AG04450 (cell line): ENCODE results near the gene KCNK4. TPM values are rescaled to one million over a fixed set of nuclear protein-coding genes. Genes with fewer than 3 reads are reported as not detected.
A peak's percentile ranks its signal among the peaks of the same experiment; 100 is the strongest.

Experiments used
- CTCF ChIA-PET: fragments of 300-600, 350-600 bp; formaldehyde crosslinking; extraction: SDS; loops from one replicate; lab custom pipeline; 2022; ENCODE audit warnings: antibody characterized with exemption, inconsistent platforms; lab: Charles Lee
- POLR2A ChIA-PET: fragments of 350-600 bp; formaldehyde crosslinking; extraction: SDS; loops from one replicate; lab custom pipeline; 2021; ENCODE audit warnings: antibody characterized with exemption, inconsistent platforms; lab: Yijun Ruan, JAX
- DNase-seq: peaks from one replicate; pipeline ENCODE4 v3.0.0-alpha.2; 2011; ENCODE audit warnings: low read depth, low spot score
- H3K27ac ChIP-seq: one replicate; pipeline ENCODE4 v1.5.1; 2012; ENCODE audit warnings: low read depth, low read length, control low read depth
- H3K27me3 ChIP-seq: one replicate; pipeline ENCODE4 v1.6.0; 2012; ENCODE audit warnings: low read length; ENCODE audit not compliant: control insufficient read depth, insufficient read depth
- H3K4me3 ChIP-seq: 2 replicates; pipeline ENCODE4 v1.5.1; 2011; ENCODE audit warnings: mild to moderate bottlenecking, low read depth, low read length, control low read depth
- H3K9me3 ChIP-seq: 2 replicates; pipeline ENCODE4 v1.5.1; 2012; ENCODE audit warnings: low read length; ENCODE audit not compliant: control insufficient read depth, insufficient read depth
- CTCF ChIP-seq: IDR thresholded peaks from 2 replicates; pipeline ENCODE4 v1.5.1; 2011; ENCODE audit warnings: low read depth, low read length, control low read depth, inconsistent platforms
- polyA plus RNA-seq: library from polyadenylated mRNA; depleted of rRNA; stranded (reverse); fragments of >200 nt; gene quantifications from 2 replicates; pipeline ENCODE4 v1.2.3, GENCODE V29; 2011

The KCNK4 gene
- polyA plus RNA-seq, 1 experiment = not detected

GRCh38 chr11:64334764-64335735, 43.9 kb downstream of the KCNK4 start:
- Histone ChIP-seq H3K27ac (peak overlapping the region; percentile 47), H3K9me3 (no peaks in the 10 kb centered on the region; the same call in 1 of the 2 replicates), H3K4me3 (no peak overlapping the region), H3K27me3 (no peaks in the 10 kb centered on the region)
- TF ChIP-seq CTCF = no peak
- ChIA-PET POLR2A (interaction anchor here (1.5 kb wide), 1 partner anchor 18 kb away, joined by 6 read pairs; the partner anchor contains the start of genes PRDX5 and TRMT112), CTCF (interaction anchor here (1.2 kb wide), 1 partner anchor 20 kb away, joined by 3 read pairs; no protein-coding TSS in a partner anchor)
- peak; percentile 75 for DNase-seq

- ChIA-PET CTCF (interaction anchor here (1.0 to 2.0 kb wide), 4 partner anchors 11 to 111 kb away, joined by 3 to 10 read pairs (median 4); partner anchors contain the start of gene TRMT112), POLR2A (interaction anchor here (1.3 kb wide), 1 partner anchor 20 kb away, joined by 3 read pairs; the partner anchor contains the start of genes PRDX5 and TRMT112)
- H3K27me3 ChIP-seq = no peaks in the 10 kb centered on the region
- H3K9me3 ChIP-seq = peaks cover 4% of the 10 kb centered on the region; the same call in 1 of the 2 replicates
- no peak overlapping the region for H3K27ac ChIP-seq
- no peak overlapping the region for H3K4me3 ChIP-seq
- no peak for TF ChIP-seq CTCF
- DNase-seq = no peak
Observed at GRCh38 chr11:64337538-64338249, 46.6 kb downstream of the KCNK4 start.

GRCh38 chr11:64338716-64339115, 47.6 kb downstream of the KCNK4 start:
- Histone ChIP-seq H3K9me3 (peaks cover 4% of the 10 kb centered on the region; the same call in 1 of the 2 replicates), H3K27me3 (no peaks in the 10 kb centered on the region), H3K27ac (no peak overlapping the region), H3K4me3 (no peak overlapping the region)
- no peak for DNase-seq
- ChIA-PET POLR2A (interaction anchor here (0.7 to 1.3 kb wide), 2 partner anchors 21 to 32 kb away, joined by 3 to 7 read pairs; partner anchors contain the start of genes PRDX5 and TRMT112), CTCF (interaction anchor here (1.0 to 2.0 kb wide), 3 partner anchors 10 to 21 kb away, joined by 3 to 10 read pairs (median 3); partner anchors contain the start of gene TRMT112)
- no peak for TF ChIP-seq CTCF

- DNase-seq = no peak
- Histone ChIP-seq H3K27ac (no peak overlapping the region), H3K9me3 (peaks cover 4% of the 10 kb centered on the region; the same call in 1 of the 2 replicates), H3K27me3 (no peaks in the 10 kb centered on the region), H3K4me3 (no peak overlapping the region)
- CTCF ChIA-PET = interaction anchor here (2.0 kb wide), 1 partner anchor 16 kb away, joined by 10 read pairs; no protein-coding TSS in a partner anchor
- no peak for TF ChIP-seq CTCF
- POLR2A ChIA-PET = interaction anchor here (0.7 kb wide), 1 partner anchor 32 kb away, joined by 7 read pairs; no protein-coding TSS in a partner anchor
Observed at GRCh38 chr11:64339286-64339685, 48.2 kb downstream of the KCNK4 start.
